Inflammatory macrophage (primary cell): Measurements from ENCODE around the gene PGAM1.

Experiments
- DNase-seq, 2 donors: peaks; one replicate each; pipeline ENCODE4 v3.0.0-alpha.2; 2020 to 2022

PGAM1 gene

DNA sequence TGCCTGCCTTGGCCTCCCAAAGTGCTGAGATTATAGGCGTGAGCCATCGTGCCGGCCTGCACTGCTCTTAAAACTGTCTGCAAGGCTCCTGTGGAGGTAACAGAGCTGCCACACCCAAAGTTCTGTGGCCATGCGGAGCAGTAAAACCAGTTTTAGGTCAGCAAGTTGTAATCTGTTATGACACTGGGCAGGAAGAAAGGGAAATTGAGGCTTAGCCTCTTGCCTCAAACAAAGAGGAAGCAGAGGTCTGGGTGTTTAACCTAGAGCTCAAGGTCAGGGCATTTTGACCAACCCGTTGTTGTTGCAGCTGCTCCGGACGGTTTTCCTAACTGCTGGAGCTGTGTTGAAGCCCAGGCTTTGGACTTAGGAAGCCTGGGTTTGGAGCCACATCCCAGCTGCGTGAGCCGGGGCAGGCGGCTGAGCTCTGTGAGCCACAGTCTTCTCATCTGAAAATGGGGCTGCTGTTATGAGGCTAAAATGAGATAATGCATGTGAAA is 17.4 kb upstream of the PGAM1 start:
- DNase-seq = peak; percentile 85

DNA sequence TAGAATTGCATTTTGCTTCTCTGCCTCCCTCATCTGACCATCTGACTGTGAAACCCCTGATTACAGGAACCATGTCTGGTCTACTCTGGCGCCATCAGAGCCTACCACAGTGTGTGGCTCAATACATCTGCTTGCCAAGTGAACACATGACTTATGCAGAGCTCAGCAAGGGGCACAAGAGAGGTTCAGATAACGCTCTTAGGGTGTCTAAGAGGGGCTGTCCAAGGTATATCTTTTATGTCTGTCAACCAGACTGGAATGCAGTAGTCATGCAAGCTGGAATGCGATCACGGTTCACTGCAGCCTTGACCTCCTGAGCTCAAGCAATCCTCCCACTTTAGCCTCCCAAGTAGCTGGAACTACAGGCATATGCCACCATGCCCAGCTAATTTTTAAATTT is 14.6 kb upstream of the PGAM1 start:
- peak; percentile 83 to 85 for DNase-seq

DNA sequence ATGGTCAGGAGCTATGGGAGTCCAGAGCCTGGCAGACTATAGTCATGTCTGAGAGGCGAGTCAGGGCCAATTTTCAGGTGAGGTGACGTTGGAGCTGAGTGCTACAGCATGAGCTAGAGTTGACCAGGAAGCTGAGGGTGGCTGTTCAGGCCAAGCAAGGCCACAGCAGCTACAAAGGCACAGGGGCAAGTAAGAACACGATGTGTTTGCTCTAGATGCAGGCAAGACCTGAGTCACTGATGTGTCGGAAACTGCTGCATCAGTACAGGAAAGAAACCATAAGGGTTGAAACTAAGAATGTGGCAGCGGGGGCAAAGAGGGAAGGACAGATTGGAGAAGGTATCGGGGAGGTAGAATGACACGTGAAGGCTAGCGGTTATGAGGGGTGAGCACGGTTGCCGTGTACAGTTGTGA is 13.1 kb upstream of the PGAM1 start:
- DNase-seq = no peak

DNA sequence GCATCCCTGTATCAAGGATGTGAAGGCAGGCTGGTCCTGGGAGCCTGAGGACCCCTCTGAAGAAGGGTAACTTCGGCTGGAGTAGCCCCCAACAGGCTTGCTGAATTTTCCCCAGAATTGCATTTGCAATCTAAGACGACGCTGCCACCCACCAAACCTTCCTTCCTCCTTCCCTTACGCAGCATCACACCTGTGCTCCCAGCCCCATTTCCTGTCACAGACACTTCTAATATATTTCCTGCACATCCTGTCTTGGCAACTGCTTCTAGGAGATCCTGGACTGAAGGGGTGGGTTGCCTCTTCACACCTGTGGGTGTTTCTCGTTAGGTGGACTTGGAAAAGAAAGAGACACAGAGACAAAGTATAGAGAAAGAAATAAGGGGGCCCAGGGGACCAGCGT is 9.4 kb upstream of the PGAM1 start:
- no peak for DNase-seq

DNA sequence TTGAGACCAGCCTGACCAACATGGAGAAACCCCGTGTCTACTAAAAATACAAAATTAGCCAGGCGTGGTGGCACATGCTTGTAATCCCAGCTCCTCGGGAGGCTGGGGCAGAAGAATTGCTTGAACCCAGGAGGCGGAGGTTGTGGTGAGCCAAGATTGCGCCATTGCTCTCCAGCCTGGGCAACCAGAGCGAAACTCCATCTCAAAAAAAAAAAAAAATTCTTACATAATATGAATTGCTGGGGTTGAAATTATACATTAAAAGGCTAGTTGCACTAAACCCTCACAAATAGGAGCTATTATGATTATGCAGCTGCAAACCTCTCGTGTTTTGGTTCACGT is 2.3 kb upstream of the PGAM1 start:
- DNase-seq = peak; percentile 74 to 78

DNA sequence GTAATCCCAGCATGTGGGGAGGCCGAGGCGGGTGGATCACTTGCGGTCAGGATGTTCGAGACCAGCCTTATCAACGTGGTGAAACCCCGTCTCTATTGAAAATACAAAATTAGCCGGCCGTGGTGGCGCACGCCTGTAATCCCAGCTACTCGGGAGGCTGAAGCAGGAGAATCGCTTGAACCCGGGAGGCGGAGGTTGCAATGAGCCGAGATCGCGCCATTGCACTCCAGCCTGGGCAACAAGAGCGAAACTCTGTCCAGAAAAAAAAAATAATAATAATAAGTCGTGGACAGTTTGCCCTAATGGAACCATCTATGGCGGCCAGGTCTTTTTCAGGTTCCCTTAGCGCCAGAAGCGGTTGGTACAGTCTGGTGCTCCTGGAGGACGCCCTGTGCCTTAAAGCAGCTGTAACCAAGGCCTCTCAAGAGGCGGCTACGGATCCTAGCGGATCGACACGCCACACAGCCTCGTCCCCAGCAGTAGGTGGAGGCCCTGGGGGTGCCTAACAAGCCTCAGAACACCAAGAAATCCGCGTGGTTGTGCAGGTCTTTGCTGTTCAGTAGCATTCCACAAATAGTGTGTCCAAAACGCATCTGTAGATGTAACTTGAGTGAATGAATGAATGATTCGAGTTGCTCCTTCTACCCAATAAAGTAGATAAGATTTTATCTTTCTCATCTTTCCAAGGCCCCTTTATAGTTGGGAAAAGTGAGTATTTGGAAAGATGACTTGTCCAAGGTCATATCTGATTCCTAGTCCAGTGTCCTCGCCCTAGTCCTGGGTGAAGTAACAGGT is 982 bp downstream of the PGAM1 start:
- no peak for DNase-seq

DNA sequence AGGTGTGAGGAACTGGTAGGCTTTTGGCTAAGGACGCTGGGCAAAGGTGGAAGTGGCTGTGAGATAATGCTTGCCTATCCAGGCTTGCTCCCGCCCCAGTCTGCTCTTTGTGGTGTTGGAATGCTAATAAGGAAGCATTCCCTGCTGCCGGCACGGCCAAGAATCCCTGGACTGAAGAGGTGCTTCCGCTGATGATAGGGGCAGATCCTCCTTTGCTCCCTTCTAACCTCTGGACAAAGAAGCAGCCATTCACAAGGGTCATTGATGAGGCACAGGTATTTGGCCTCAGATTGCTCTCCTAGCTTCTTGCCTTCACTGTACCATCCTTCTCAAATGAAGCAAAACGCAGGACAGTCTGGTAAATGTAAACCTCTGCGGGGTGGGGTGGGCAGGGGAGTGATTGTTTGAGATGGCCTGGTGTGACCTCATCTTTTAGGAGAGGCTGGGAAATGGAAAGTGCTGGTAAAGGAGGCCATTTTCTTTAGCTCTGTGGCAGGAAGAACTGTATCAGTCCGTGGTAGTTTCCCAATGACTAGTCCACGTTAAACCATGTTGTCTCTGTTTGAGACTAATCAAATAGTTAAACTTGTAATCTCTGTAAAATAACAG is 1.7 kb downstream of the PGAM1 start:
- DNase-seq = peak in 1 of 2 donors; percentile 16

DNA sequence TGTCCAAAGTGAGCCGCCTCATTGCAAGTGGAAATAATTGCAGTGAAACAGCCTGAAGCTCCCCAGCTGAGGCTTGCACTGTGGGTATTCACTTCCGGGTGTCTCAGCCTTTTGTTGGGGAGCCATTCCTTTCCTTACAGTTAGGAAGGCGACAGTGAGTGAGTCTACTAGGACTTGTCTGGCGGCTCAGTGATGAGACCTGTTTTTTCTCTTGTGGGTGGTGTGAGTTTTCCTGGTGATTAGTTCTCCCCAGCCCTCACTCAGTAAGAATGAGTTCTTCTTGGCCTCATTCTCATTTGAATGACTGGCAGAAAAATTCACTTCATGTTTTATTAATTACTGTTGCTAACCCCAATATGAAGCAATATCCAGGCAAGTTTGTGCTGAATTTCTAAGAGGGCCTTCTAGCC is 2.6 kb downstream of the PGAM1 start:
- peak; percentile 35 to 47 for DNase-seq

DNA sequence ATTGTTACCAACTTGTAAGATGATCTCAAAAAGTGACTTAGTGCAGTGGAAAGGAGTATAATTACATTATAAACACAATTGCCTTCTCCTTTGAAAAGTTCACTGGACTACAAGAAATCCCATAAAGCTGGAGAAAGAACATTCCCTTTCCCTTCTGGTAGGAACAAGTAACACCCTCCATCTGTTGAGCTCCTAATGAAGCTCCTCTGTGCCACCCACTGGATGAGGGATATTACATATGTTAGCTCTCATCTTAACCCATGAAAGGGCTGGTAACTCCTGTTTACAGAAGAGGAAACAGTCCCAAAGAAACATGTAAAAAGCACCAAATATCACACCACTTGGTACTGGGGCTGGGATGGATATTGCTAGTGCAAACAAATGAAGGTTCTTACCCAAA is 8.1 kb downstream of the PGAM1 start:
- DNase-seq = no peak

DNA sequence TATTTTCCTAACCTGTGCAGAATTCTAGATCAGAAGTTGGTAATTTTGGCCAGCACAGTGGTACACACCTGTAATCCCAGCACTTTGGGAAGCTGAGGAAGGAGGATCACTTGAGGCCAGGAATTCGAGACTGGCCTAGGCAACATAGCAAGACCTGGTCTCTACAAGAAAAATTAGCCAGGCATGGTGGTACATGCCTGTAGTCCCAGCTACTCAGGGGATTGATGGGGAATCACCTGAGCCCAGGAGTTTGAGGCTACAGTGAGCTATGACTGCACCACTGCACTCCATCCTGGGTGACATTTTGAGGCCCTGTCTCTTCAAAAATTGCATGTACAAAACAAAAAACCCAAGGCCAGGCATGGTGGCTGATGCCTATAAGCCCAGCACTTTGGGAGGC is 8.6 kb downstream of the PGAM1 start:
- DNase-seq = no peak

DNA sequence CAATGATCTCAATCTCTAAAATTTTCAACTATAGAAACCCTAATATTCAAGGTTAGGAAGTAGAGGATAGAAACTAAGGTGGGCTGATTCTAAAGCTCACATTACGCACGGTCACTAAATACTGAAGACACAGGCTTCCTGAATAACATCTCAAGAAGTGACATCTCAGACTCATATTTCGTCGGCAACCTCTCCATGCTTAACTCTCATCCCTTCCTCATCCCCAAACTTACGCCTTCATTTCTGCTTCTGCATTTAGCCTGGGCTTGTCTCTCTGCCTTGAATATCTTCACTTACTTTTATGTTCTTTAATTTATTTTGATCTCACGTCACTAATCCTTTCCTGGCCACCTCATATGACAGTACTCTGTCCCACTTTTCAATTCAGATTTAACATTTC is 9.2 kb downstream of the PGAM1 start:
- DNase-seq = no peak

DNA sequence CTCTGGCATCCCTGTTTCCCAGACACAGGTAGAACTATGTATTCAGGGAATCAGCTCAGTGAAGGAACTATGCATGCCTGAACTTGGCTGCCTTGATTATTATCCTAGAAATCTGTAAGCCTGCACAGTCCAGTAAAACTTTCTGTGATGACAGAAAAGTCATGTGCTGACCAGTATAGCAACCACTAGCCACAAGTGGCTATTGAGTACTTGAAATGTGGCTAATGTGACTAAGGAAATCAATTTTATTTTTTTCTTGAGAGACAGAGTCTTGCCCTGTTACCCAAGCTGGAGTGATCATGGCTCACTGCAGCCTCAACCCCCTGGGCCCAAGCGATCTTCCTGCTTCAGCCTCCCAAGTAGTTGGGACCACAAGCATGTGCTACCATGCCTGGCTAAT is 16.3 kb downstream of the PGAM1 start:
- no peak for DNase-seq

DNA sequence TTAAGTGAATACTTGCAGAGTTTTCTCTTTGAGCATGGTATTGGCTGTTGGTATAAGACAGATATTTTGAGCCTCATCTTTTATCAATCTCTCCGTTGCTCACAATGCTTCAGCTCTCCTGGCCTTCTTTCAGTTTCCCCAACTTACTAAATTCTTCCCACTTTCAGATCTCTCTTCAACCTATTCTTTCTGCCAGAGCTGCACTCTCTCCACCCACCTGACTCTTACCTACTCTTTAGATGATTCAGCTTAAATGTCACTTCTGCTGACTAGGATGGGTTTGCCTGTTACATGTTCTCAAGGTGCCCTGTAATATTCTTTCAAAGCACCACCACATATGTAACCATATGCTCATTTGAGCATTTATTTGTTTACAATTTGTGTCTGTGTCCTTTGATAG is 18.2 kb downstream of the PGAM1 start:
- DNase-seq = no peak

DNA sequence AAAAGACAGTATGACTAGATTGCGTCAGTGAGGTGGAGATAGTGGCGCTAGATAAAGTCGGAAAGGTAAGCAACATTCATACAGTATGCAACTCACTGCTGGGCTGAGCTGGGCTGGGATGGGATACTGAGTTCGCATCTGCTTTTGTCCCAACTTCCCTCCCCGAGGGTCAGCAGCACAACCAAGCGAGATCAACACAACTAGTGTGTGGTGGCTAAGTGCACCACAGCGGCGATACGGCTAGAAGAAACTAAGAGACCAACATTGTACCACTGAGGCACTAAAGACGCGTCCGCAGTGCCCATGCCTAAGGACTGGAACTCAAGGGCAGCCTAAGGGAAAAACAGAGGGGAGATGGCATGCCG is 19.3 kb downstream of the PGAM1 start:
- no peak for DNase-seq

DNA sequence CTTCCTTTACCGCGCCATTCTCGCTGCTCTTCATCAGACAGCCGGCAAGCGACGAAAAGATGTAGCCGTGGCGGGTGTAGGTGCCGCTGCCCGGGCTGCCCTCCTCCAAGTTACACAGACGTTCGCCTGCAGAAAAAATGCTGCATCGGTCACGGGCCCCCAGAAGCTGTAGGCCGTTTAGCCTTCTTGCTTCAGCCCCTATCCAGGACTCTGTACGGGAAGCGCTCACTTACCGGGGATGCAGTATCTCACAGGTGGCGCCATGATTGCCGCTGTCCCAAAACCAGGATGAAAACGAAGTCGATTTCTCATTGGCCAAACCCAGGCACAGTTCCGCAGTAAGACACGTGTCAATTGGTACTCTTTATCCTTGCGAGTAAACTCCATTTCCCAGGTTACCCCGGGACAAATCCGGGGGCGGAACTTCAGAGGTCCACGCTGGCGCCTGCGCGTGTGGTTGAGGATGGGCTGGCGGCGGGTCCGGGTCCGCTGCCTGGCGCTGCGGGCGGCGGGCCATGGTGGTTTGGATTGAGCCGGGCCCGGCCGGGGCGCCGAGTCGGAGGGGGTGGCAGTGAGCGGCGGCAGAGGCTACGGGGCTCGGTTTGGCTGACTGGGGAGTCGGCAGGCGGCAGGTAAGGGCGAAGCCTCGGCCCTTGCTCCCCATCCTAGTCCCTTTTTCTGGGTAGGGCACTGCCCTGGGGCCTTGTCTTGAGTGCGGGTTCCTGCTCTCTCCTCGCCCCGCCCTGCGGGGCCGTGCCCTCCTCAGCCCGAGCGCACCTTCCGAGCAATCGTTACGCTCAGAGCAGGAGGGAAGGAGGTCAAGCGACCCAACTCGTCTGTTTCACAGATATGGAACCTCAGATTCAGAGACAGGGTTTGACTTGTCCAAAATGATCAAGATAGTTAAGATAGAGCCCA is 20.0 kb downstream of the PGAM1 start, which contains the start of the genes EXOSC1 and ZDHHC16:
Gene EXOSC1, minus strand, starts transcription at position 285 of the 918 bp plus-strand sequence. Its CDS starts 21 bp downstream, at position 264.
Gene ZDHHC16, plus strand, starts transcription at position 454 of the 918 bp plus-strand sequence. CDS start 5,501 bp downstream, outside the sequence.
- DNase-seq = peak; percentile 93 to 96

DNA sequence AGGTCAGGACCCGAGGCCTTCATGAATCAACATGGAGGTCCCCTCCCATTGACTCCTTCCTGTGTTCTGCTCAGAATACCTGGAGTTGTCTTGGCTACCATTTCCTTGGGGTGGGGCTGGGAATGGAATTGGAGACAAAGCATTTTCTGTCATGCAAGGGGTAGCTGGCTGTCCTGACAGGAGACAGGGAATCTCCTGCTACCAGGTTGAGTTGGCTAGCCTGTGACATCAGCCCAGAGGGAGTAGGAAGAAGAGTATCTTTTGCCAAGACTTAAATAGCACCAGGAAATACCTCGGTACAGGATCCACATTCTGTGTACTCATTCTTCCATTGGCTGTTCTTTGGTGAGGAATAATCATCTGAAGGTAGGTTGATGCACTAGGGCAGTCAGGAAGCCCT is 24.8 kb downstream of the PGAM1 start:
- DNase-seq = no peak

DNA sequence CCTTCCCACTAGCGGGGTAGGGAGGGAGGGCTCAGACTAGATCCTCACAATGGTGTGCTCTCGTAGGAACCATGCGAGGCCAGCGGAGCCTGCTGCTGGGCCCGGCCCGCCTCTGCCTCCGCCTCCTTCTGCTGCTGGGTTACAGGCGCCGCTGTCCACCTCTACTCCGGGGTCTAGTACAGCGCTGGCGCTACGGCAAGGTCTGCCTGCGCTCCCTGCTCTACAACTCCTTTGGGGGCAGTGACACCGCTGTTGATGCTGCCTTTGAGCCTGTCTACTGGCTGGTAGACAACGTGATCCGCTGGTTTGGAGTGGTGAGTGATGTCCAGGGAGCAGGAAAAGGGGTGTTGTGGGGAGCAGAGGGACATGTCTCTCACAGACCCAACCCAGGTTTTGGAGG is 25.6 kb downstream of the PGAM1 start:
- no peak for DNase-seq

DNA sequence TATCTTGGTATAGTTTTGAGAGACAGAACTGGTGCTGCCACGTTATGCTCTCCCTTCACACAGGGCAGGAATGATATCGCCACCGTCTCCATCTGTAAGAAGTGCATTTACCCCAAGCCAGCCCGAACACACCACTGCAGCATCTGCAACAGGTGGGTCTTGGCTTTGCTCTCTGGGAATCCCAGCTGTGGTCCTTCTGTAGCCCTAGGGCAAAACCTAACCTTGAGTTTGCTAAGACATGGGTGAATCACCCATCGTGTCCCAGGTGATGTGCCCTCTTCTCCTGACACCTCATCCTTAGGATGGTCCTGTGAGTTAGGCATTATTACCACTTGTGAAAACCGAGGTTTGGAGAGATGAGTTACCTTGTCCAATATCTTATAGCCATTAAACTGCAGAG is 26.4 kb downstream of the PGAM1 start:
- DNase-seq = no peak

DNA sequence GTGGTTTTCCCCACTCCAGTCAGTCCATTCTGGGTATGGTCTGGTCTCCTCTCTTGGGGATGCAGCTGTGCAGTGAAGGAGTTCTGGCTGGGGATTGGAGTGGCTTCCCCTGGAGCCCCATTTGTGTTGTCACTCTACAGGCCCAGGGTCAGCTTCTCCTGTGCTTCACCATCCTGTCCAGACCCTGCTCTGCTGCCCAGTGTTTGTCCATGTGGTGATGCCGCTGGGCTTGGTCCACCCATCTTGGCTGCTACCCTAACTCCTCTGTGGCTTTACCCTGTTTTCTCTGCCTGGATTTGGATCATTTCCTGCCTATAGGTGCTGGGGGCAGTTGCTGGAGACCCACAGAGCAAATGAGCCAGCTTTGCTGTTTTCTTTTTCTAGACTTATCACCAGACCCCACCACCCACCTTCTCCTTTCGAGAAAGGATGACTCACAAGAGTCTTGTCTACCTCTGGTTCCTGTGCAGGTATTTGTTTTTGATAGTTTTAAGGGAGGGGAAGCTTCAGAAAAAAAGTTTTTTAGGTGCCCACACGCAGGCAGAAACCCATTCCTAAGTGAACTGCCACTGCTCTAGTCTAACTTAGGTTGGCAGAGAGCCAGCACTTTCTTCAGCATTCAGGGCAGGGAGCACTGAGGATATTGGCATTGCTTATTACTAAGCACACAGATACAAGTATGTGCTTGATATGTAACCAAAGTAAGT is 28.5 kb downstream of the PGAM1 start:
- no peak for DNase-seq

DNA sequence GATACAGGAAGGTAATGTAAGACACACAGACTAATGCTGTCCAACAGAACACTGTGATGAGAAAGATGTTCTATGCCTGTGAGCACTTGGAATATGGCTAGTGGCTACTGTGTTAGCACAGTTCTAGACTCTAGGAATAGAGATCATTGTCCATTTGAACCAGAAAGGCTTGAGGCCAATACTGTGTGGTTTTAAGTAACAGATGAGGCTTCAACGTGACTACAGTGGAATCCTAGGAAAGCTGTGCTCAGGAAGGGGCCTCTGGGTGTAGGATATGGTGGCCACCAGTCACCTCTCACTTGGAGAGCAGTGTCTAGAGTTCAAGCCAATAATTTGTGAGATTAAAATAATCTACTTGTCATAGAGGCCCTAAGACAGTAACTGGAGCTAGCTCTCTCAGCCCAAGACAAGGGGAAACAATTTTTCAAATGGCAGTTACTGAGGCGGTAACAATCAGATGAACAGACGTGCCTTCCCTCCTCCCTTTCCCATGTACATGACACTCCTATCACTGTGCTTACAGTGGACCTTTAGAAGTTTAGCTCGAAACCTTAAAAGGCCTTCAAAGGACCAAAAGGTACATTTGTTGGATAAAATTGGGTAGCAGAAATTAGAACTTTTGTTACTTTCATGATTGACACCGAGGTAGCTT is 30.2 kb downstream of the PGAM1 start:
- no peak for DNase-seq

DNA sequence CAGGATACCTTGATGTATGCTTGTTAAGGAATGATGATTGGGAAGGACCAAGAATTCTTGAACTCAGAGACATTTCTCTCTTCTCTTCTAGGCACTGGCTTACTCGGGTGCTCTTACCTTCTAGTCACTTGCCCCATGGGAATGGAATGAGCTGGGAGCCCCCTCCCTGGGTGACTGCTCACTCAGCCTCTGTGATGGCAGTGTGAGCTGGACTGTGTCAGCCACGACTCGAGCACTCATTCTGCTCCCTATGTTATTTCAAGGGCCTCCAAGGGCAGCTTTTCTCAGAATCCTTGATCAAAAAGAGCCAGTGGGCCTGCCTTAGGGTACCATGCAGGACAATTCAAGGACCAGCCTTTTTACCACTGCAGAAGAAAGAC is 30.7 kb downstream of the PGAM1 start:
- no peak for DNase-seq

DNA sequence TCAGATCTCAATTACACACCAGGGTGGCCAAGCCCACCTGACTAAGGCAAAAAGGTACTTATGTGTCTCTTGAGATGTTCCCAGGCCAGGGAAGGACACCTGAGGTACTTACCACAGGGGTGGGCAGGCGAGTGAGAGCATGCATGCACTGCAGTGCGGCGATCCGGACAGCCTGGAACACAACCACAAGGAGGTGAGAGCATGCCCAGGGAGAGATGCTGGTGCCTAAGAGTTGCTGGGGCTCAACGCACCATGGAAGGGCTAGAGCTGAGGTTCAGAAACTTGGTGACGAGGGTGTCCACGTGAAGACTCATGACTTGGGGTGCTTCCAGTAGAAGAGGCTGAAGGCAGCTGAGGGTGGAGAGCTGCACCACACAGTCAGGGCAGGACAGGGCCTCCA is 33.1 kb downstream of the PGAM1 start:
- DNase-seq = no peak
